AG09309 (cell line): ENCODE measurements around the gene SH3TC2.

ENCODE experiments used
- DNase-seq: peaks from one replicate; pipeline ENCODE4 v3.0.0-alpha.2; 2010; ENCODE audit warnings: low read depth
- H3K4me3 ChIP-seq: 2 replicates; pipeline ENCODE4 v1.5.1; 2011; ENCODE audit warnings: mild to moderate bottlenecking, low read depth, low read length, moderate library complexity; ENCODE audit not compliant: control insufficient read depth
- TF ChIP-seq, protein P1 (sequence below): IDR thresholded peaks from 2 replicates; pipeline ENCODE4 v1.5.1; 2011; ENCODE audit warnings: mild to moderate bottlenecking, low read depth, low read length, inconsistent platforms; ENCODE audit not compliant: insufficient read depth, control insufficient read depth; ENCODE audit errors: missing control alignments

SH3TC2 gene

DNA sequence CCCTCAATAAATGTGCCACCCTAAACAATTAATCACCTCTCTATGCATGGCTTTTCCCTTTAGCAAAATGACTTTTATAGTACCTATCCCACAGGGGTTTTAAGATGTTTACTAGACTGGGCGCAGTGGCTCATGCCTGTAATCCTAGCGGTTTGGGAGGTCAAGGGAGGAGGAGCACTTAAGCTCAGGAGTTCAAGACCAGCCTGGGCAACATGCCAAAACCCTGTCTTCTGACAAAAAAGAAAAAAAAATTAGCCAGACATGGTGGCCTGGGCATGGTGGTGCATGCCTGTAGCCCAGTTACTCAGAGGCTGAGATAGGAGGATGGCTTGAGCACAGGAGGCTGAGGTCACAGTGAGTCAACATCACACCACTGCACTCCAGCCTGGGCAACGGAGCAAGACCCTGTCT, 13.5 kb downstream of the SH3TC2 start:
- no peak for DNase-seq
- no peak overlapping the region for H3K4me3 ChIP-seq
- TF ChIP-seq, protein P1, sequence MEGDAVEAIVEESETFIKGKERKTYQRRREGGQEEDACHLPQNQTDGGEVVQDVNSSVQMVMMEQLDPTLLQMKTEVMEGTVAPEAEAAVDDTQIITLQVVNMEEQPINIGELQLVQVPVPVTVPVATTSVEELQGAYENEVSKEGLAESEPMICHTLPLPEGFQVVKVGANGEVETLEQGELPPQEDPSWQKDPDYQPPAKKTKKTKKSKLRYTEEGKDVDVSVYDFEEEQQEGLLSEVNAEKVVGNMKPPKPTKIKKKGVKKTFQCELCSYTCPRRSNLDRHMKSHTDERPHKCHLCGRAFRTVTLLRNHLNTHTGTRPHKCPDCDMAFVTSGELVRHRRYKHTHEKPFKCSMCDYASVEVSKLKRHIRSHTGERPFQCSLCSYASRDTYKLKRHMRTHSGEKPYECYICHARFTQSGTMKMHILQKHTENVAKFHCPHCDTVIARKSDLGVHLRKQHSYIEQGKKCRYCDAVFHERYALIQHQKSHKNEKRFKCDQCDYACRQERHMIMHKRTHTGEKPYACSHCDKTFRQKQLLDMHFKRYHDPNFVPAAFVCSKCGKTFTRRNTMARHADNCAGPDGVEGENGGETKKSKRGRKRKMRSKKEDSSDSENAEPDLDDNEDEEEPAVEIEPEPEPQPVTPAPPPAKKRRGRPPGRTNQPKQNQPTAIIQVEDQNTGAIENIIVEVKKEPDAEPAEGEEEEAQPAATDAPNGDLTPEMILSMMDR: no peak

DNA sequence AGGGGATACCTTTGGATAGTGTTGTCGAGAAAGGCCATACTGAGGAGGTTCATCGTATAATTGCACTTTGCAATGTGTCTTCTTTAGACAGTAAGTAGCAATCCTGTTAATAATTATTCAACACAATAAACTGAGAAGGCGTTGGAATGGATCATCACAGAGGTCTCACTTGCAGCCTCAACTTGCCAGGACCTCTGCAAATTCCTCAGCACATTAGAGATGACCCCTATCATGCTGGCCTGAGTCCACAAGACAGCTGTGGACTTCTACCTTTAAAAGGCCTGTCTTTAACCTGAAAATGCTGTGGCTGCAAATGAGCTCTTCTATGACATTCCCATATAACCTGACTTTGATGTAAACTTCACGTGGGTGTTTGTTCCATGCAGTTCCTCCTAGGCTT, 14.1 kb downstream of the SH3TC2 start:
- H3K4me3 ChIP-seq: no peak overlapping the region
- TF ChIP-seq, protein P1: no peak

DNA sequence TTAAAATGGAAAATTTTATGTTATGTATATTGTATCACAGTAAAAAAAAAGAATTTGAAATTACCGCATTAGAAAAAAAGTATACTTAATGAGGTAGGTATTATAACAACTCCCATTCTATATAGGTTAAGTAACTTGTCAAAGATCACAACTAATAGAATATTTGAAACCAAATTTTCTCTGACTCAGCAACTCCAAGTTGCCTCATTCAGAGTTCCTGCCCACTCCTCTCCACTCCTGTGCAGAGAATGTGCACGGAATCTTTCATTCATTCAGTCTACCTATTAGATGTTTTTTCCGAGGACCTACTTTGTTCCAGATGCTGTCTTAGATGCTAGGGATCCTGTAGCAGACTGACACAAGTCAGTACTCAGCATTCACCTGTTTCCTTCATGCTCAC, 15.4 kb downstream of the SH3TC2 start:
- TF ChIP-seq, protein P1: no peak
- H3K4me3 ChIP-seq: no peak overlapping the region
- no peak for DNase-seq

More for the DNA sequence above, 14.1 kb downstream of the SH3TC2 start:
- no peak for DNase-seq

DNA sequence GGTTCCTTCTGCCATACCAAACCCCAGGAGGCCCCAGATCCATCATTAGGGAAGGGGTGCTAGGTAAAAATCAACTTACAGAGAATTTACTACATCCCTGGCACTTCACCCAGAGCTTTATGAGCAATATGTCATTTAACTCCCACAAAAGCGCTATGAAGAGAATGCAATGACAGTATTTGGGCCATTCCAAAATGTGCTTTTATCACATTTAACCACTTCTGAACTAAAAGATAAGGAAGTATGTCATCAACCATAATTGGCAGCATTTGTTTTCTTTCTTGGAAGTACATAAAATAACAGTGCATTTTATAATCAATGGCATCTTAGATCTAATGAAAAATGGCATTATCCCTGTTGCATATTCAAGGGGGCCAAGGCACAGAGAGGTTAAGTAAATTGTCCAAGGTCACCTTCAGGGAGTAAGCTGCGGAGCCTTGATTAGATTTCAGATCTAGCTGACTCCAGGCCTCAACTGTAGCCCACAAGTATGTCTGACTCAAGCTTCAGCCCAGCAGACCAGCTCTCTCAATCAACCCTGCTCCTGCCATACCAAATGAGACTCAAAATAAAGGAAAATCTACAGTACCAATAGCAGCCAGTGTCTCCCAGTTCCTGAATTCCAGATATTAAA, 16.5 kb downstream of the SH3TC2 start:
- no peak for DNase-seq
- TF ChIP-seq, protein P1: no peak
- no peak overlapping the region for H3K4me3 ChIP-seq

DNA sequence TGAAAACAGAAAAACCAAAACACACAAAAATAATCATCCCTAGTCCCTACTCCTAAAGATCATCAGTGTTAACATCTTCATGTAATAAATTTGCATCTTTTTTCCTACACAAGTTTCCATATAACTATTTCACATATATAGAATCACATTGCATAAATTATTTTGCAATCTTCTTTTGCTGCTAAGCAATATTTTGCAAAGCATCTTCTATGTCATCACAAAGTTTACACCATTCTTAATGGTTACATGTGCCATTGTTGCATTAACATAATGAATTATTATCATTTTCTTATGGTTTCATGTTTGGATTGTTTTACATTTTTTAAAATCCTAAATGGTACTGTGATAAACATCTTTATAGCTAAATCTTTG, 17.8 kb downstream of the SH3TC2 start:
- no peak overlapping the region for H3K4me3 ChIP-seq
- no peak for DNase-seq
- TF ChIP-seq, protein P1: no peak

DNA sequence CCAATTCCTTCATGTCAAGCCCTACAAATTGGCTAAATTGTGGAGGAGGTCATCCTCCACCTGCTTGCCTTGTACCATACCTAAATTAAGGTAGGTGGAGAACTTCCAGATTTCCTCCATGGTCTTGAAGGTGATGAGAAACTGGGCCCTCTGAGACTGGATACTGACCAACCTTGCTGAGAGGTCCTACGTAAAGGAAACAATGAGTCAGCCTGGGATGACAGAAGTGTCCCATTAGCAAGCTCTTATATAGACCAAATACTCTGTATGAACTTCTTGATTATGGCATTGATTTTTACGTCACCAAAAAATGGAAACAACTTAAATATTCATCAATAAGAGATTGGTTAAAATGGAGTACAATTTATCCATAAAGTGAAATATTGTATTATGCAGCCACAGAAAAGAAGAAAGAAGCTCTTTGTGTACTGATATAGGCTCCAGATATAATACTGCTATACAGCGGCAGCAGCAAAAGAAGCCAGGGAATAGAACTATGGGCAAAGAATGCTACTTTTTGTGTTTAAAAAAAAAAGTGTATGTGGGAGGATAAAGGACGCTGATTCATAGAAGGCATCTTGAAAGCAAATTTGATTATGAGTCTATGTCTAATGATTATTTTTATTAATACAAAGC, 18.3 kb downstream of the SH3TC2 start:
- TF ChIP-seq, protein P1: no peak
- DNase-seq: no peak
- H3K4me3 ChIP-seq: no peak overlapping the region

DNA sequence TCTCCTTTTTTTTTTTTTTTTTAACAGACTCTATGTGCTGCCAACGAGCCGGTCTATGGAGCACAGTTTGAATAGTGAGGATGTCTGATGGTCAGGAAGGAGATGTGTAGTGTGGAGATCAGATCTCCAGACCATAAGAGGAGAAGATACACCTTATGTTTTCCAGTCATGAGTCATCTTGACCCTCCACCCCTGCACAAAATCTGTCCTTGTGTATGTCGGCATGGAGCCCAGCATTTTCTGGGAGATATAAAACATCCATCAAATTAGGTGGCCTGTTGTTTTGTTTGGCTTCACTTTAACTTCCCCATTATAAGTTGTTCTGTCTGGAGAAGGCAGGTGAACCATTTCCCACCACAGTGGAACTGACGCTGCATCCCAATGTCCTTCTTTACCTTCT, 19.2 kb downstream of the SH3TC2 start:
- TF ChIP-seq, protein P1: no peak
- DNase-seq: no peak
- H3K4me3 ChIP-seq: no peak overlapping the region
